ENCODE results near the gene FGF11. TPM values are rescaled to one million over a fixed set of nuclear protein-coding genes. Genes with fewer than 3 reads are reported as not detected.

The FGF11 gene
- total RNA-seq, 1 donor: 3.9 TPM

DNA sequence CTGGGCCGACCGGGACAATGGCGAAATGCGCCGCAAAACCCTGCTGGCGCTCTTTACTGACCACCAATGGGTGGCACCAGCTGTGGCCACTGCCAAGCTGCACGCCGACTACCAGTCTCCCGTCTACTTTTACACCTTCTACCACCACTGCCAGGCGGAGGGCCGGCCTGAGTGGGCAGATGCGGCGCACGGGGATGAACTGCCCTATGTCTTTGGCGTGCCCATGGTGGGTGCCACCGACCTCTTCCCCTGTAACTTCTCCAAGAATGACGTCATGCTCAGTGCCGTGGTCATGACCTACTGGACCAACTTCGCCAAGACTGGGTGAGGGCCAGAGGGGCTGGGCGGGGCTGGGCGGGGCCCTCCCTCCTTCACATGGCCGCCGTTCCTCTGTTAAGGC, 23.5 kb upstream of the FGF11 start:
- no peak overlapping the region for H3K4me3 ChIP-seq (ENCODE audit: low read depth, low read length)
- DNase-seq (ENCODE audit: low read depth): no peak
- TF ChIP-seq, protein P1, sequence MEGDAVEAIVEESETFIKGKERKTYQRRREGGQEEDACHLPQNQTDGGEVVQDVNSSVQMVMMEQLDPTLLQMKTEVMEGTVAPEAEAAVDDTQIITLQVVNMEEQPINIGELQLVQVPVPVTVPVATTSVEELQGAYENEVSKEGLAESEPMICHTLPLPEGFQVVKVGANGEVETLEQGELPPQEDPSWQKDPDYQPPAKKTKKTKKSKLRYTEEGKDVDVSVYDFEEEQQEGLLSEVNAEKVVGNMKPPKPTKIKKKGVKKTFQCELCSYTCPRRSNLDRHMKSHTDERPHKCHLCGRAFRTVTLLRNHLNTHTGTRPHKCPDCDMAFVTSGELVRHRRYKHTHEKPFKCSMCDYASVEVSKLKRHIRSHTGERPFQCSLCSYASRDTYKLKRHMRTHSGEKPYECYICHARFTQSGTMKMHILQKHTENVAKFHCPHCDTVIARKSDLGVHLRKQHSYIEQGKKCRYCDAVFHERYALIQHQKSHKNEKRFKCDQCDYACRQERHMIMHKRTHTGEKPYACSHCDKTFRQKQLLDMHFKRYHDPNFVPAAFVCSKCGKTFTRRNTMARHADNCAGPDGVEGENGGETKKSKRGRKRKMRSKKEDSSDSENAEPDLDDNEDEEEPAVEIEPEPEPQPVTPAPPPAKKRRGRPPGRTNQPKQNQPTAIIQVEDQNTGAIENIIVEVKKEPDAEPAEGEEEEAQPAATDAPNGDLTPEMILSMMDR (IDR thresholded peaks at IDR 0.05; ENCODE audit: insufficient read depth, low read depth, low read length): no peak

DNA sequence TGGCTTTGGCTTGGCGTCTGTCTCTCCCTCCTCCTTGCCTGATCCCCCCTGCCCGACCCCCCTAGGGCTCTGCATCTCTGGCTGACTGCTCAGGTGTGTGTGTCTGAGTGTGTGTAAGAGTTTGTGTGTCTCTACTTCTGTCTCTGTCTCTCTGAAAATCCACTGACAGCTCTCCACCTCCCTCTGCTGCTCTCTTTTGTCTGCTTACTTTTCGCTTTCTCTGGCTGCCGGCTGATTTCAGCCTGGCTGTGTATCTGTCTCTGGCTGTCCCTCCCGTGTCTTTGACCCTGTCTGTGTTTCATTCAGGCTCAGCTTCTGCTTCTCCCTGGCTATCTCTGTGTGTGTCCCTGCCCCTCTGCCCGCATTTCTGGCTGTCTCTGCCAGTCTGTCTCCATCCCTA, 23.0 kb upstream of the FGF11 start:
- TF ChIP-seq, protein P1 (IDR thresholded peaks at IDR 0.05; ENCODE audit: insufficient read depth, low read depth, low read length): peak; percentile 22
- DNase-seq (ENCODE audit: low read depth): no peak
- H3K4me3 ChIP-seq (ENCODE audit: low read depth, low read length): no peak overlapping the region

DNA sequence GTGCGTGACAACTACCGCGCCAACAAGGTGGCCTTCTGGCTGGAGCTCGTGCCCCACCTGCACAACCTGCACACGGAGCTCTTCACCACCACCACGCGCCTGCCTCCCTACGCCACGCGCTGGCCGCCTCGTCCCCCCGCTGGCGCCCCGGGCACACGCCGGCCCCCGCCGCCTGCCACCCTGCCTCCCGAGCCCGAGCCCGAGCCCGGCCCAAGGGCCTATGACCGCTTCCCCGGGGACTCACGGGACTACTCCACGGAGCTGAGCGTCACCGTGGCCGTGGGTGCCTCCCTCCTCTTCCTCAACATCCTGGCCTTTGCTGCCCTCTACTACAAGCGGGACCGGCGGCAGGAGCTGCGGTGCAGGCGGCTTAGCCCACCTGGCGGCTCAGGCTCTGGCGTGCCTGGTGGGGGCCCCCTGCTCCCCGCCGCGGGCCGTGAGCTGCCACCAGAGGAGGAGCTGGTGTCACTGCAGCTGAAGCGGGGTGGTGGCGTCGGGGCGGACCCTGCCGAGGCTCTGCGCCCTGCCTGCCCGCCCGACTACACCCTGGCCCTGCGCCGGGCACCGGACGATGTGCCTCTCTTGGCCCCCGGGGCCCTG, 22.2 kb upstream of the FGF11 start:
- no peak for DNase-seq (ENCODE audit: low read depth)
- TF ChIP-seq, protein P1 (IDR thresholded peaks at IDR 0.05; ENCODE audit: insufficient read depth, low read depth, low read length): no peak
- no peak overlapping the region for H3K4me3 ChIP-seq (ENCODE audit: low read depth, low read length)

DNA sequence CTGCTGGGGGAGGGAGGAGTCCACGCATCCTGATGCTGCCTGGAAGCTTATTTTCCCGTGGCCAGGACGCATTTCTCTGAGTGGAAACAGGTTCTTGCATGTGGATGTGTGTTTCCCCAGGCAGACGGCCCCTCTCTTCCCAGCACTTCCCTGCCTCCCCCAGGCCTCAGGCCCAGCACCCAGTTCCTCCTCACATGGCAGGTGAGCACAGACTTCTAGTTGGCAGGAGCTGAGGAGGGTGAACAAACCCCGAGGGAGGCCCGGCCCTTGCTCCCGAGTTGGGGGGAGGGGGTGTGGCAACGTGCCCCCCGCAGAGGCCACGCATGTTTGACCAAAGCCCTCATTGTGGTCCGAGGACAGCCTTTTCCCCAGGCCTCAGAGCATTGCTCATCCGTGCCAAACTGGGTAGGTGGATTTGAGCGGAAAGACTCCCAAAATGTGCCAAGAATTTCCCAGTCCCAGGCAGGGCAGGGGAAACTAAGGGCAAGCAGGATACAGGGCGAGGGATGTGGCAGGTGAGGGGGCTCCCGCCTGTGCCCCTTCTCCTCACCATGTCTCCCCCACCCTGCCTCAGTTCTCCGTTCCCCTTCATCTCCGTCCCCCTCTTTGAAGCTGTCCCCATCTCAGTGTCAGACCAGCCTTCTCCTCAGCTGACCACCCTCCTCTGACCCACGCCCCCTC, 20.7 kb upstream of the FGF11 start:
- TF ChIP-seq, protein P1 (IDR thresholded peaks at IDR 0.05; ENCODE audit: insufficient read depth, low read depth, low read length): no peak
- H3K4me3 ChIP-seq (ENCODE audit: low read depth, low read length): no peak overlapping the region
- DNase-seq (ENCODE audit: low read depth): no peak

DNA sequence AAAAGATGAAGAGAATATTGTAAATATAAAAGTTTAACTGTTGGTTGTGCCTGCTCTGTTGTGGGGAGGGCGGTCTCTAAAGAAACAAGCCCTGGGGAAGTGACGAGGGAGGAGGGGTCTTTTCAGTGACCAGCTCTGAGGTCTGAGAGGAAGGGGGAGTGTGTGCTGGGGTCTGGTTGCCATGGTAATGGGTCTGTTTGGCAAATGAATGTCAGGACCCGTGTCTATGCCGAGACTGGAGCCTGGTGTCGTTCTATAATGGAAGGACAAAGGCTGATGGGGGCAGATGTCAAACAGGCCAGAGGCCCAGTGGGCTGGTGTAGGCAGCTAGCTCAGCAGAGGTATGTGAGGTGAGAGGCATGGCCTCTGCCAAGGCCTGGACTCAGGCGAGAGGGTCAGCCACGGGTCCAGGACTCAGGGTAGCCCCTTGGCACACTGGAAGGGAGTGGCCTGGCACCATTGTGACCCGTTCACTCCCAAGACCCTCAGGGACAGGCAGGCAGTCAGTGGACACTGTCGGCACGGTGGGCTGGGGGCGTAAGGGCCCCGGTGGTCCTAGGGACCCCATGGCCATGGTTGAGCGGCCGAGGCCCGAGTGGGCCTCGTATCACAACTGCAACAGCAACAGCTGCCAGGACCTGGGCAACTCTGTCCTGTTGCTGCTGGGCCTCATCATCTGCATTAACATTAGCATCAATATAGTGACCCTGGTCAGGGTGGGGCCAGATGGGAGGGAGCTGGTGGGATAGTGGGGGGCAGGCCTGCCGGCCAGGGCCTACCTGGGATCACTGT, 19.3 kb upstream of the FGF11 start, which contains the start of gene SPEM1:
TSS of gene SPEM1 (plus strand) at position 506 of the 792 bp plus-strand sequence. CDS start at position 567, 61 bp downstream.
- TF ChIP-seq, protein P1 (IDR thresholded peaks at IDR 0.05; ENCODE audit: insufficient read depth, low read depth, low read length): no peak
- no peak within 1 kb of the TSS for H3K4me3 ChIP-seq (ENCODE audit: low read depth, low read length)
- DNase-seq (ENCODE audit: low read depth): no peak

DNA sequence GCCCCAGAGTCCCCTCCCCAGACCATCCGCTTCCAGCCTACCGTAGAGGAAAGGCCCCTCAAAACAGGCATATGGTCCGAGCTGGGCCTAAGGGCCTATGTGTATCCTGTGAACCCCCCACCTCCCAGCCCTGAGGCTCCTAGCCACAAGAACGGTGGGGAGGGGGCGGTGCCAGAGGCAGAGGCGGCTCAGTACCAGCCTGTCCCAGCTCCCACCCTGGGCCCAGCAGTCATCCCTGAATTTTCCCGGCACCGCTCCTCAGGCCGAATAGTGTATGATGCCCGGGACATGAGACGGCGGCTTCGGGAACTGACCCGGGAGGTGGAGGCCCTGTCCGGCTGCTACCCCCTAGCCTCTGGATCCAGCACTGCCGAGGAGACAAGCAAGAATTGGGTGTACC, 18.1 kb upstream of the FGF11 start:
- TF ChIP-seq, protein P1 (IDR thresholded peaks at IDR 0.05; ENCODE audit: insufficient read depth, low read depth, low read length): no peak
- DNase-seq (ENCODE audit: low read depth): no peak

More for the DNA sequence above, 18.1 kb upstream of the FGF11 start:
- no peak overlapping the region for H3K4me3 ChIP-seq (ENCODE audit: low read depth, low read length)
